OCI-LY7 (cell line): Measurements from ENCODE around the gene SERPINI1. TPM values are rescaled to one million over a fixed set of nuclear protein-coding genes. Genes with fewer than 3 reads are reported as not detected.

Experiments used
- BruUV-seq: library from RNA; stranded (reverse); fragments of 400-500 nt; replicated peaks from 2 replicates; lab custom pipeline; 2021; lab: Mats Ljungman, UMichigan
- CTCF ChIA-PET: fragments of 300-600 bp; sonication (Branson Sonifier 250); formaldehyde crosslinking; loops from one replicate; lab custom pipeline; 2022; ENCODE audit warnings: antibody characterized with exemption; ENCODE audit not compliant: unreplicated experiment; lab: Charles Lee
- POLR2A ChIA-PET: fragments of 300-600 bp; sonication (Branson Sonifier 250); formaldehyde crosslinking; loops from one replicate; lab custom pipeline; 2022; ENCODE audit warnings: antibody characterized with exemption; lab: Charles Lee
- DNase-seq: peaks from one replicate; pipeline ENCODE4 v3.0.0-alpha.2; 2015; ENCODE audit warnings: low spot score
- H2AFZ ChIP-seq: fragments of 200-600 bp; sonication (generic), shearing (Covaris generic); 2 replicates; pipeline ENCODE4 v1.6.1; 2014; ENCODE audit warnings: mild to moderate bottlenecking, antibody characterized with exemption, low read length, moderate library complexity
- H3K27ac ChIP-seq: fragments of 200-600 bp; sonication (generic); 2 replicates; pipeline ENCODE4 v1.5.1; 2014; ENCODE audit warnings: mixed run types, low read depth, mild to moderate bottlenecking, moderate library complexity, low read length, inconsistent platforms; ENCODE audit not compliant: poor library complexity, severe bottlenecking
- H3K36me3 ChIP-seq: fragments of 200-600 bp; sonication (generic); 2 replicates; pipeline ENCODE4 v1.6.1; 2014; ENCODE audit warnings: mild to moderate bottlenecking, antibody characterized with exemption, low read length, moderate library complexity, mixed read lengths; ENCODE audit not compliant: insufficient read depth
- H3K4me1 ChIP-seq: fragments of 200-600 bp; sonication (generic); 2 replicates; pipeline ENCODE4 v1.5.1; 2014; ENCODE audit warnings: mild to moderate bottlenecking, low read length; ENCODE audit not compliant: insufficient read depth, poor library complexity, severe bottlenecking
- H3K4me2 ChIP-seq: fragments of 200-600 bp; sonication (generic); 2 replicates; pipeline ENCODE4 v1.6.1; 2014; ENCODE audit warnings: mild to moderate bottlenecking, low read length
- H3K4me3 ChIP-seq: fragments of 200-600 bp; sonication (generic); 2 replicates; pipeline ENCODE4 v1.5.1; 2014; ENCODE audit warnings: mild to moderate bottlenecking, low read depth, low read length; ENCODE audit not compliant: poor library complexity, severe bottlenecking
- H3K79me2 ChIP-seq: fragments of 200-600 bp; sonication (generic); 2 replicates; pipeline ENCODE4 v1.6.1; 2016; ENCODE audit warnings: low read depth, mild to moderate bottlenecking, low read length, moderate library complexity, mixed read lengths; ENCODE audit not compliant: insufficient read depth
- H3K9me2 ChIP-seq: fragments of 200-600 bp; sonication (generic); 2 replicates; pipeline ENCODE4 v1.6.1; 2016; ENCODE audit warnings: mild to moderate bottlenecking, low read length, mixed read lengths; ENCODE audit not compliant: insufficient read depth
- H3K9me3 ChIP-seq: fragments of 200-600 bp; sonication (generic); 2 replicates; pipeline ENCODE4 v1.6.1; 2014; ENCODE audit warnings: mild to moderate bottlenecking, mixed run types, low read length, mixed read lengths
- H4K20me1 ChIP-seq: fragments of 200-600 bp; sonication (generic); 2 replicates; pipeline ENCODE4 v1.6.1; 2014; ENCODE audit warnings: mild to moderate bottlenecking, antibody characterized with exemption, low read length, moderate library complexity, mixed read lengths; ENCODE audit not compliant: insufficient read depth
- EZH2phosphoT487 ChIP-seq: fragments of 200-600 bp; sonication (generic); IDR thresholded peaks from 2 replicates; pipeline ENCODE4 v1.6.1; 2018; ENCODE audit warnings: low read depth, borderline replicate concordance, mild to moderate bottlenecking, mixed run types, antibody characterized with exemption, low read length, moderate library complexity, mixed read lengths
- intact Hi-C: fragments of 100-400 bp; cut with micrococcal nuclease; formaldehyde crosslinking; loops from one replicate; pipeline ENCODE4 v1.10.0; 2022; ENCODE audit not compliant: unreplicated experiment
- total RNA-seq, 2 experiments: library from RNA; depleted of rRNA in 1 of 2; stranded (reverse); fragments of >200 nt in 1 of 2; shearing (Covaris generic) in 1 of 2; gene quantifications; 2 replicates each; pipeline ENCODE4 v1.2.3, GENCODE V29; 2014 to 2022
- TF ChIP-seq, protein P1 (sequence below): fragments of 200-600 bp; sonication (generic); conservative IDR thresholded peaks from 2 replicates; pipeline ENCODE4 v1.5.1; 2014; ENCODE audit warnings: mild to moderate bottlenecking, antibody characterized with exemption, low read length, moderate library complexity, mixed read lengths

Gene SERPINI1
- total RNA-seq, 2 experiments from 2014 or later = 9.0 to 12.9 TPM

- H3K4me2 ChIP-seq = no peak overlapping the region
- H3K9me3 ChIP-seq = peaks cover 32% of the 10 kb centered on the region
- H3K36me3 ChIP-seq = peaks cover 34% of the 10 kb centered on the region
- ChIA-PET POLR2A (interaction anchor here (0.6 to 2.1 kb wide), 9 partner anchors 11 to 46 kb away, joined by 3 to 6 read pairs (median 4); no protein-coding TSS in a partner anchor), CTCF (no interaction called here)
- intact Hi-C loops = no loop called here
- DNase-seq = no peak
- no peaks in the 10 kb centered on the region for H3K9me2 ChIP-seq
- H3K4me1 ChIP-seq = peaks cover 17% of the 10 kb centered on the region
- no peaks in the 10 kb centered on the region for H3K79me2 ChIP-seq
- no peak overlapping the region for H3K27ac ChIP-seq
- no peaks in the 10 kb centered on the region for H4K20me1 ChIP-seq
- TF ChIP-seq EZH2phosphoT487 = no peak
- TF ChIP-seq, protein P1, sequence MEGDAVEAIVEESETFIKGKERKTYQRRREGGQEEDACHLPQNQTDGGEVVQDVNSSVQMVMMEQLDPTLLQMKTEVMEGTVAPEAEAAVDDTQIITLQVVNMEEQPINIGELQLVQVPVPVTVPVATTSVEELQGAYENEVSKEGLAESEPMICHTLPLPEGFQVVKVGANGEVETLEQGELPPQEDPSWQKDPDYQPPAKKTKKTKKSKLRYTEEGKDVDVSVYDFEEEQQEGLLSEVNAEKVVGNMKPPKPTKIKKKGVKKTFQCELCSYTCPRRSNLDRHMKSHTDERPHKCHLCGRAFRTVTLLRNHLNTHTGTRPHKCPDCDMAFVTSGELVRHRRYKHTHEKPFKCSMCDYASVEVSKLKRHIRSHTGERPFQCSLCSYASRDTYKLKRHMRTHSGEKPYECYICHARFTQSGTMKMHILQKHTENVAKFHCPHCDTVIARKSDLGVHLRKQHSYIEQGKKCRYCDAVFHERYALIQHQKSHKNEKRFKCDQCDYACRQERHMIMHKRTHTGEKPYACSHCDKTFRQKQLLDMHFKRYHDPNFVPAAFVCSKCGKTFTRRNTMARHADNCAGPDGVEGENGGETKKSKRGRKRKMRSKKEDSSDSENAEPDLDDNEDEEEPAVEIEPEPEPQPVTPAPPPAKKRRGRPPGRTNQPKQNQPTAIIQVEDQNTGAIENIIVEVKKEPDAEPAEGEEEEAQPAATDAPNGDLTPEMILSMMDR = no peak
- BruUV-seq = no TSS peak
- no peak overlapping the region for H3K4me3 ChIP-seq
- H2AFZ ChIP-seq = no peak overlapping the region
Observed at GRCh38 chr3:167780214-167780883, 44.8 kb downstream of the SERPINI1 start.

- Histone ChIP-seq H3K27ac (no peak overlapping the region), H3K4me2 (no peak overlapping the region), H2AFZ (no peak overlapping the region), H3K9me3 (peaks cover 2% of the 10 kb centered on the region; the same call in 1 of the 2 replicates), H3K9me2 (no peaks in the 10 kb centered on the region), H3K79me2 (no peaks in the 10 kb centered on the region), H3K36me3 (peaks cover 4% of the 10 kb centered on the region; the same call in 1 of the 2 replicates), H3K4me1 (no peaks in the 10 kb centered on the region), H4K20me1 (no peaks in the 10 kb centered on the region), H3K4me3 (no peak overlapping the region)
- ChIA-PET CTCF (no interaction called here), POLR2A (interaction anchor here (0.7 kb wide), 1 partner anchor 13 kb away, joined by 3 read pairs; no protein-coding TSS in a partner anchor)
- intact Hi-C loops = no loop called here
- no peak for DNase-seq
- no peak for TF ChIP-seq EZH2phosphoT487
- TF ChIP-seq, protein P1 = no peak
- no TSS peak for BruUV-seq
Observed at GRCh38 chr3:167783781-167784180, 48.3 kb downstream of the SERPINI1 start.

- ChIA-PET POLR2A (interaction anchor here (1.0 kb wide), 1 partner anchor 7 kb away, joined by 11 read pairs; no protein-coding TSS in a partner anchor), CTCF (no interaction called here)
- no peaks in the 10 kb centered on the region for H3K79me2 ChIP-seq
- intact Hi-C loops = no loop called here
- H2AFZ ChIP-seq = no peak overlapping the region
- H4K20me1 ChIP-seq = no peaks in the 10 kb centered on the region
- no peaks in the 10 kb centered on the region for H3K9me3 ChIP-seq
- no peaks in the 10 kb centered on the region for H3K4me1 ChIP-seq
- H3K4me3 ChIP-seq = no peak overlapping the region
- BruUV-seq = no TSS peak
- H3K4me2 ChIP-seq = no peak overlapping the region
- H3K27ac ChIP-seq = no peak overlapping the region
- no peaks in the 10 kb centered on the region for H3K36me3 ChIP-seq
- TF ChIP-seq, protein P1 = no peak
- TF ChIP-seq EZH2phosphoT487 = no peak
- no peaks in the 10 kb centered on the region for H3K9me2 ChIP-seq
- no peak for DNase-seq
Observed at GRCh38 chr3:167785790-167786189, 50.3 kb downstream of the SERPINI1 start.
